SK-N-DZ (cell line): ENCODE data around the gene ECM1.

Experiments used
- DNase-seq: peaks from one replicate; pipeline ENCODE4 v3.0.0-alpha.2; 2015; ENCODE audit warnings: low spot score

ECM1 gene

GRCh38 chr1:150511985-150512660 lies 4.2 kb downstream of the ECM1 start:
- DNase-seq, result no peak

GRCh38 chr1:150512846-150513245 lies 4.9 kb downstream of the ECM1 start:
- DNase-seq, result no peak

- DNase-seq, result no peak
These were observed 5.5 kb downstream of the ECM1 start for GRCh38 chr1:150513351-150513791.

- DNase-seq, result no peak
These were observed 6.4 kb downstream of the ECM1 start for GRCh38 chr1:150514260-150514659.

- DNase-seq, result no peak
These were observed 7.0 kb downstream of the ECM1 start for GRCh38 chr1:150514913-150515327.

- peak; percentile 98 for DNase-seq
These were observed 7.6 kb downstream of the ECM1 start, which contains the start of gene FALEC for GRCh38 chr1:150515328-150516049. Gene FALEC (plus strand): TSS chr1:150515752.

- DNase-seq, result peak; percentile 50
These were observed 8.2 kb downstream of the ECM1 start for GRCh38 chr1:150516050-150516591.

- no peak for DNase-seq
These were observed 8.7 kb downstream of the ECM1 start for GRCh38 chr1:150516616-150517015.

- DNase-seq, result no peak
These were observed 13.5 kb downstream of the ECM1 start for GRCh38 chr1:150521196-150521968.

GRCh38 chr1:150525348-150525747 lies 17.4 kb downstream of the ECM1 start:
- DNase-seq, result no peak

GRCh38 chr1:150528196-150528595 lies 20.3 kb downstream of the ECM1 start:
- no peak for DNase-seq

- no peak for DNase-seq
These were observed 21.1 kb downstream of the ECM1 start for GRCh38 chr1:150529017-150529416.

GRCh38 chr1:150530491-150531159 lies 22.7 kb downstream of the ECM1 start:
- no peak for DNase-seq

GRCh38 chr1:150532860-150533259 lies 25.0 kb downstream of the ECM1 start:
- no peak for DNase-seq

GRCh38 chr1:150534002-150534401 lies 26.1 kb downstream of the ECM1 start:
- no peak for DNase-seq

- DNase-seq, result no peak
These were observed 27.8 kb downstream of the ECM1 start for GRCh38 chr1:150535511-150536287.

- DNase-seq, result no peak
These were observed 29.2 kb downstream of the ECM1 start for GRCh38 chr1:150536836-150537731.

GRCh38 chr1:150537732-150538684 lies 30.1 kb downstream of the ECM1 start:
- DNase-seq, result no peak
